Neutrophil (primary cell): Measurements from ENCODE around the gene PTGFRN.

ENCODE experiments used
- H3K27ac ChIP-seq: fragments of 200-600 bp; sonication (generic); 2 replicates; pipeline ENCODE4 v1.5.1; 2016; ENCODE audit warnings: mild to moderate bottlenecking, moderate library complexity
- H3K27me3 ChIP-seq: fragments of 200-600 bp; sonication (generic); 2 replicates; pipeline ENCODE4 v1.6.0; 2016; ENCODE audit warnings: mild to moderate bottlenecking
- H3K36me3 ChIP-seq: fragments of 200-600 bp; sonication (generic); 2 replicates; pipeline ENCODE4 v1.5.1; 2017
- H3K4me1 ChIP-seq, 2 experiments: fragments of 200-600 bp in 1 of 2; sonication (generic) in 1 of 2; 1 replicate in 1 of 2; 2 replicates in 1 of 2; pipeline versions ENCODE4 v1.5.1 to v1.6.1; 2013 to 2016; ENCODE audit warnings: low read depth in 1 of 2, low read length in 1 of 2, mild to moderate bottlenecking in 1 of 2, moderate library complexity in 1 of 2; ENCODE audit not compliant: control insufficient read depth in 1 of 2, insufficient read depth in 1 of 2
- H3K4me3 ChIP-seq, 2 experiments: fragments of 200-600 bp in 1 of 2; sonication (generic) in 1 of 2; 1 replicate in 1 of 2; 2 replicates in 1 of 2; pipeline ENCODE4 v1.5.1; 2013 to 2016; ENCODE audit warnings: low read depth in 1 of 2, low read length in 1 of 2, mild to moderate bottlenecking in 1 of 2, moderate library complexity in 1 of 2
- H3K9me3 ChIP-seq: fragments of 200-600 bp; sonication (generic); 2 replicates; pipeline ENCODE4 v1.5.1; 2016
- CTCF ChIP-seq: fragments of 200-600 bp; sonication (generic); IDR thresholded peaks from 2 replicates; pipeline ENCODE4 v1.5.1; 2016; ENCODE audit warnings: antibody characterized with exemption

Gene PTGFRN

GRCh38 chr1:116919802-116920201 is 10.1 kb downstream of the PTGFRN start:
- H3K4me1 ChIP-seq: no peaks in the 10 kb centered on the region
- H3K9me3 ChIP-seq: no peaks in the 10 kb centered on the region

GRCh38 chr1:116920211-116920610 is 10.5 kb downstream of the PTGFRN start:
- Histone ChIP-seq H3K36me3 (no peaks in the 10 kb centered on the region), H3K27ac (no peak overlapping the region), H3K4me1 (no peaks in the 10 kb centered on the region), H3K4me3 (no peak overlapping the region), H3K27me3 (peaks cover 48% of the 10 kb centered on the region), H3K9me3 (no peaks in the 10 kb centered on the region)
- no peak for TF ChIP-seq CTCF

More at GRCh38 chr1:116919802-116920201, 10.1 kb downstream of the PTGFRN start:
- H3K4me3 ChIP-seq: no peak overlapping the region
- no peak for TF ChIP-seq CTCF
- H3K36me3 ChIP-seq: no peaks in the 10 kb centered on the region
- H3K27me3 ChIP-seq: peaks cover 50% of the 10 kb centered on the region
- no peak overlapping the region for H3K27ac ChIP-seq

- peaks cover 40% of the 10 kb centered on the region for H3K27me3 ChIP-seq
- no peak overlapping the region for H3K4me3 ChIP-seq
- H3K36me3 ChIP-seq: no peaks in the 10 kb centered on the region
- no peaks in the 10 kb centered on the region for H3K9me3 ChIP-seq
- no peak overlapping the region for H3K27ac ChIP-seq
- H3K4me1 ChIP-seq: no peaks in the 10 kb centered on the region
- no peak for TF ChIP-seq CTCF
Measured at GRCh38 chr1:116921301-116921885, 11.7 kb downstream of the PTGFRN start.

GRCh38 chr1:116921937-116922336 is 12.2 kb downstream of the PTGFRN start:
- Histone ChIP-seq H3K27me3 (peaks cover 38% of the 10 kb centered on the region), H3K36me3 (no peaks in the 10 kb centered on the region), H3K4me3 (no peak overlapping the region), H3K4me1 (no peaks in the 10 kb centered on the region), H3K27ac (no peak overlapping the region), H3K9me3 (no peaks in the 10 kb centered on the region)
- TF ChIP-seq CTCF: no peak

GRCh38 chr1:116923421-116923820 is 13.7 kb downstream of the PTGFRN start:
- peaks cover 37% of the 10 kb centered on the region for H3K27me3 ChIP-seq
- no peak overlapping the region for H3K27ac ChIP-seq
- TF ChIP-seq CTCF: no peak
- H3K4me3 ChIP-seq: no peak overlapping the region
- H3K4me1 ChIP-seq: no peaks in the 10 kb centered on the region
- H3K9me3 ChIP-seq: no peaks in the 10 kb centered on the region
- H3K36me3 ChIP-seq: no peaks in the 10 kb centered on the region
